ENCODE data around the gene TAGLN3. TPM values are rescaled to one million over a fixed set of nuclear protein-coding genes. Genes with fewer than 3 reads are reported as not detected.

Gene TAGLN3
- total RNA-seq = not detected
- long read RNA-seq = 0 reads

DNA sequence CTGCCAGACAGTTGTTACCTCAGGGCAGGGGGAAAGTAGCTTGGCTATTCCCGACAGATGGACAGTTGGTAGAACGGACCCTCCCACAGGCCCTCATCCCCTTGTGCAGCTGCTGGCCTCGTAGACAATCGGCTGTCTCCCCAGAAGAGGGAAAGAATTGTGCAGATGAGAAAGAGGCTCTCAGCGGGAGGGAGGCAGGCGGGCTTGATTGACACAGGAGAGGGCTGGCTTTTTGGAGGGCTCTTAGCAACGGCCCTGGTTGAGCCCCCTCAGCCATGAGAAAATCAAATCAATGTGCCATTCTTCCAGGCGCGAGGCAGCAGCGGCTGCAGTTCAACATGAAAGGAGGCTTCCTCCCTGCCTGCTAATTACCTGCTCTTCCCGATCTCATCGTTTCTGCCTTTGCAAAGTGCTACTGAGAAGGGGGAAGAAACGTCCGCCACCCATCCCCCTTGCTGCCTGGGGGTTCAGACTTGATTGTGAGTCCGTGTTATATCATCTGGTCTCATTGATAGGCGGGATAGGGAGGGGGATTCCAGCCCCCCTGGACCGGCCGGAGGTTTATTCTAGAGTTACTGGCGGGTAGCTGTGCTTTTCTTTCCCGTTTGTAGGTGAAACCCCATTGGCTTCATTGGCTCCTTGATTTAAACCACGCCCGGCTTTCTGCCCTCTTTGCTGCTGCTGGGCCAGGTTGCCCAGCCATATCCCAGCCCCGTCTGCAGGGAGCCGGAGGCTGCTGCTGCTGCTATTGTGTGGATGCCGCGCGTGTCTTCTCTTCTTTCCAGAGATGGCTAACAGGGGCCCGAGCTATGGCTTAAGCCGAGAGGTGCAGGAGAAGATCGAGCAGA lies at the start of gene TAGLN3:
TAGLN3 (plus strand) TSS at position 287 of the 848 bp plus-strand sequence; CDS start at position 788, 501 bp downstream.
- no peak for DNase-seq
- intact Hi-C loops (cut with DNase I) = no loop called here
- ATAC-seq = peak; percentile 67 to 82

GRCh38 chr3:111949712-111950111 lies 49.0 kb upstream of the TAGLN3 start:
- DNase-seq (no peak), ATAC-seq (no peak)
- intact Hi-C loops (cut with DNase I) = no loop called here

GRCh38 chr3:111951032-111951431 lies 47.7 kb upstream of the TAGLN3 start:
- no peak for DNase-seq
- no peak for ATAC-seq
- intact Hi-C loops (cut with DNase I) = no loop called here

DNA sequence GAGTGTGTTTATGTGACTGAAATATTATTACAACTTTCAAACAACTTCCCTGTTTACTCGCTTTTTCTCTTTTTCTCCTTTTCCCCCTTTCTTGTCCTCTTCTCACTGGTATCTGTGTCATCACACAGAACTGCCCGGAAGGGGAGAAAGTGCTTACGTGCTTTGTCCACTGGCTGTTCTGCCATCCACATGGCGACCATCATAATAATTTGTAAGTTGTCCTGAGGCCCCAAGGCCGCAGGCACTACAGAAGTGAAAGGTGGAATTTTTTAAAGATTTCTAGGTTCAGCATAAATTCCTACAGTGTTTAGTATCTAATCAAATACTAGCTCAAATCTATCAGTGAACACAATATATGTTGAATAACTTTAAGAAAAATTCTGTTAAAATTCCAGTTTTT lies 46.6 kb upstream of the TAGLN3 start:
- intact Hi-C loops (cut with DNase I) = no loop called here
- no peak for ATAC-seq
- DNase-seq = no peak

DNA sequence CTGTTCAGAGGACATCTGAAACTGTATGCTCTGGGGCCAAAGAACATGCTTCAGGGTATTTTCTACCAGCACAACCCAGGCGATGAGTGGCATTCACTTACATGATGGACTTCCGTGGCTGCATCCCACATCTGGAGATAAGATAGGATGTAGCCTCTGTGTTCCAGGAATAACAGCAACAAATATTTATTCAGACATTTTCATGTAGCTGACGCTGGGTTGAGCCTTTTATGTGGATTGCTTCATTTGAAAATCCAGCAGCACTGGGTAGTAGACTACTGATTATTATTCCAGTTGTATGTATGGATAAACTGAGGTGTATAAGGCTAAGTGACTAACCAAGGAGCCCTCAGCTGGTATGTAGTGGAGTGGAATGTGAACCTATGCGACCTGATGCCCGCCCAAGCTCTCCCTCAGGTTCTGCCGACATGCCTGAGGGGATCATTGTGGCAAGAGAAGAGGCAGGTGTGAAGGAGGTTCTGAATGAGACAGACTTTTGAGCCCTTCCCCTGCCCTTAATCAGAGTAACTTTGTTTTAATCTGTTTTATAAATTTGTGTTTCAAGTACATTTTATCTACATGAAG lies 45.8 kb upstream of the TAGLN3 start:
- intact Hi-C loops (cut with DNase I) = no loop called here
- peak; percentile 44 to 51 for ATAC-seq

GRCh38 chr3:111954228-111954990 lies 44.3 kb upstream of the TAGLN3 start:
- DNase-seq (no peak), ATAC-seq (no peak)

More for the DNA sequence above, 45.8 kb upstream of the TAGLN3 start:
- no peak for DNase-seq

DNA sequence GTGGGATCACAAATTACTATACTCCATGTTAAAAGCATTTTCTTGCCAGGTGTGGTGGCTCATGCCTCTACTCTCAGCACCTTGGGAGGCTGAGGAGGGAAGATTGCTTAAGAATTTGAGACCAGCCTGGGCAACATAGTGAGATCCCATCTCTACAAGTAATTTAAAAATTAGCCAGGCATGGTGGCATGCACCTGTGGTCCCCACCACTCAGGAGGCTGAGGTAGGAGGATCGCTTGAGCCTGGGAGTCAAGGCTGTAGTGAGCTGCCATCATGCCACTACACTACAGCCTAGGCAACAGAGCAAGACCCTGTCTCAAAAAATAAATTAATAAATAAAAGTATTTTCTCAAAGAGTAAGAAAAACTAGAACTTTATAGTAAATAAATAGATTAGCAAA lies 42.8 kb upstream of the TAGLN3 start:
- DNase-seq (no peak), ATAC-seq (no peak)
- intact Hi-C loops (cut with DNase I) = no loop called here

More at GRCh38 chr3:111954228-111954990, 44.3 kb upstream of the TAGLN3 start:
- intact Hi-C loops (cut with DNase I) = no loop called here

DNA sequence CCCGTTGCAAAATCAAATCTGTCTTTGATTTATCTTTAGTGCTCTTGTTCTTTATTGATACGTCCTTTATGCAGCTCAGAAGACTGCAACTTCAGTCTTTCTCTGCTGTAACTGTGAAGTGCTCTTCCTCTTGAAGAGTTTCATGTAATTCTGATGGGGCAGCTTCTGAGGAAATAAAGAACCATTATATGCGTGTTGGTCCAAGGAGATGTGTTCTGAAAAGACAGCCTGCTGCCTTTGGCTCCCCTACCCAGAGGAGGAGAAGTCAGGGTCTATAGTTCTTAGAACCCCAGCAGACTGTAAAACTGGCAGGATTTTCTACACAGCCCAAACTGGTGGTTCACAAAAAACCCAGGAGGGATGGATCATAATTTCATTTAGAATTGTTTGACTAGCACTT lies 42.3 kb upstream of the TAGLN3 start:
- no peak for ATAC-seq
- intact Hi-C loops (cut with DNase I) = no loop called here
- DNase-seq = no peak

GRCh38 chr3:111956995-111957734 lies 41.6 kb upstream of the TAGLN3 start:
- DNase-seq = no peak
- intact Hi-C loops (cut with DNase I) = no loop called here
- ATAC-seq = no peak

GRCh38 chr3:111961461-111962164 lies 37.1 kb upstream of the TAGLN3 start:
- no peak for DNase-seq
- intact Hi-C loops (cut with DNase I) = loop anchor here (10.0 kb wide), 2 partner anchors 47 to 97 kb away; no protein-coding TSS in a partner anchor
- no peak for ATAC-seq

- intact Hi-C loops (cut with DNase I) = loop anchor here (10.0 kb wide), 2 partner anchors 49 to 99 kb away; no protein-coding TSS in a partner anchor
- DNase-seq = no peak
- ATAC-seq = no peak
Observed at GRCh38 chr3:111963424-111963823, 35.3 kb upstream of the TAGLN3 start.

DNA sequence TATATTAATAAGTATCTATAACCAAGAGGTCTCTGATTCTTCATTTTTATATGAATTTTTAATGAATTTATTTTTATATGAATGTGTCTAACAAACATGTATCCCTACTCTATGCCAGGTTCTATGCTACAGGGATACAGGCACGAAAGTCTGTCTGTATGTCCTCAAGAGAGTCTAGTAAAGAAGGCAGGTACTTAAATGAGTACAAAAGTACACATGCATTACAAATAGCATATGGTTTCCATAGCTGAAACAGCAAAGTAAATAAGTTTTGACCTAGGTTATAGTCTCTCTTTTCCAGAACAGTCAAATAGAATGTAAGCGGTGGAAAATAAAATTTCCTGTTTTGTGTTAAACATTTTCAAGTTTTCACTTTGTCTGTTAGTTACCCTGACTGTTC lies 33.2 kb upstream of the TAGLN3 start:
- intact Hi-C loops (cut with DNase I) = loop anchor here (5.0 to 10.0 kb wide), 3 partner anchors 51 to 298 kb away; no protein-coding TSS in a partner anchor
- ATAC-seq = no peak

GRCh38 chr3:111967068-111967467 lies 31.7 kb upstream of the TAGLN3 start:
- ATAC-seq = peak in 1 of 2 donors; percentile 43
- intact Hi-C loops (cut with DNase I) = loop anchor here (1.0 to 10.0 kb wide), 6 partner anchors 52 to 300 kb away; no protein-coding TSS in a partner anchor

More for the DNA sequence above, 33.2 kb upstream of the TAGLN3 start:
- DNase-seq = no peak

DNA sequence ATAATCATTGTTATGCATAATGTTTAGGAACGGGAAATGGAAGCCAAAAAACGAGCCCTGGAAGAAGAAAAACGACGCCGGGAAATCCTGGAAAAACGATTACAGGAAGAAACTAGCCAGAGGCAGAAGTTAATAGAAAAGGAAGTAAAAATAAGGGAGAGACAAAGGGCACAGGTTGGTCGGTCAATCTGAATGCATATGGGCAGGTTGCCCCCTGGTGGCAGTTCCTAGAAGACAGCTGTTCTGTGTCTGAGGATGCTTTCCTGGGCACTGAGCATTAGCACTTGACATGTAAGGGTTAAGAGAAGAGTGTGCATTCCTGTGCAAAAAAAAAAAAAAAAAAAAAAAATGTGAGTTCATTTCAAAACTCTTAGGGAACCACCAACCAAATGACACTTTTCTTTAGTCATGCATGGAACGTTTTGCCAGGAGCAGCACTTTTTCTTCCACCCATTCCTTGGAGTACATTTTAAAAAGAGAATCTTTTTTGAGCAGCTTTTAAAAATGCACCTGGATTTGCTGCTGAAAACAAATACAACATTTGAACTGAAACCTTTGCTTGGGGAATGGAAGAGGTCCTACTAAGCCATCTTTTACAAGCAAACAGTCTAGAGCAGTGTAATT lies 31.0 kb upstream of the TAGLN3 start:
- DNase-seq (peak; percentile 85), ATAC-seq (peak; percentile 81 to 94)
- intact Hi-C loops (cut with DNase I) = loop anchor here (1.0 to 10.0 kb wide), 6 partner anchors 53 to 300 kb away; no protein-coding TSS in a partner anchor

More at GRCh38 chr3:111967068-111967467, 31.7 kb upstream of the TAGLN3 start:
- no peak for DNase-seq

- no peak for ATAC-seq
- intact Hi-C loops (cut with DNase I) = loop anchor here (5.0 to 10.0 kb wide), 3 partner anchors 54 to 301 kb away; no protein-coding TSS in a partner anchor
Observed at GRCh38 chr3:111968319-111969054, 30.2 kb upstream of the TAGLN3 start.

DNA sequence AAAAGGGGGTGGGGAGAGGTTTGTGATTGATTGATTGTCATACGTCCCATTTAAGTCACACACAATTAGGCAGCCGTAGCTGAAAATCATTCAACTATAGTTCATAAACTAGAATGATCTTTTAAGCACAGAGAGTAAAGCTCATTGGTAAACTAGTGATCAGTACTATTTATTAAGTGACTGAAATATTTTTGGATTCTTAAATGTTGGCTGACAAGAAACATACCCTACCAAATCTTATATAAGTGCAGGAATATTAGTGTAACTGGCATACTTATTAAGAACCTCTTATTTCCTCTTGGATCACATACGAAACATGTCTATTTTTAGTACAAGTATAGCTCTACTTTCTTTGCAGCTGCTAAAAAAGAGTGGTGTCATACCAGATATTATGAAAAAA lies 28.3 kb upstream of the TAGLN3 start:
- intact Hi-C loops (cut with DNase I) = no loop called here
- DNase-seq = no peak
- ATAC-seq = no peak

More at GRCh38 chr3:111968319-111969054, 30.2 kb upstream of the TAGLN3 start:
- no peak for DNase-seq
